ACC112 (cell line): ENCODE data around the gene PEF1.

Experiments
- H2AFZ ChIP-seq: fragments of 200-600 bp; sonication (generic); one replicate; pipeline ENCODE4 v1.6.0; 2017; ENCODE audit warnings: antibody characterized with exemption, low read length; ENCODE audit not compliant: unreplicated experiment
- H3K27ac ChIP-seq: fragments of 200-600 bp; sonication (generic); 2 replicates; pipeline ENCODE4 v1.5.1; 2014; ENCODE audit warnings: low read depth, mild to moderate bottlenecking, antibody characterized with exemption, low read length, moderate library complexity
- H3K27me3 ChIP-seq: fragments of 200-600 bp; sonication (generic); 2 replicates; pipeline ENCODE4 v1.6.1; 2014; ENCODE audit warnings: mild to moderate bottlenecking, antibody characterized with exemption, low read length, moderate library complexity, mixed read lengths; ENCODE audit not compliant: insufficient read depth
- H3K36me3 ChIP-seq: fragments of 200-600 bp; sonication (generic); 2 replicates; pipeline ENCODE4 v1.6.1; 2016; ENCODE audit warnings: mild to moderate bottlenecking, antibody characterized with exemption, low read length, moderate library complexity, mixed read lengths; ENCODE audit not compliant: insufficient read depth
- H3K4me1 ChIP-seq: fragments of 200-600 bp; sonication (generic); one replicate; pipeline ENCODE4 v1.6.1; 2016; ENCODE audit warnings: low read length, mixed read lengths; ENCODE audit not compliant: insufficient read depth, unreplicated experiment, control insufficient read depth
- H3K4me3 ChIP-seq: fragments of 200-600 bp; sonication (generic); 2 replicates; pipeline ENCODE4 v1.5.1; 2014; ENCODE audit warnings: mild to moderate bottlenecking, low read depth, low read length
- H3K79me2 ChIP-seq: fragments of 200-600 bp; sonication (generic); one replicate; pipeline ENCODE4 v1.6.0; 2016; ENCODE audit warnings: low read length; ENCODE audit not compliant: control insufficient read depth, unreplicated experiment, insufficient read depth

The PEF1 gene

GRCh38 chr1:31655756-31656155 is 11.1 kb upstream of the PEF1 start:
- Histone ChIP-seq H3K36me3 (no peaks in the 10 kb centered on the region; the same call in 1 of the 2 replicates), H3K4me1 (no peaks in the 10 kb centered on the region), H2AFZ (no peak overlapping the region), H3K79me2 (no peaks in the 10 kb centered on the region), H3K4me3 (no peak overlapping the region), H3K27ac (no peak overlapping the region), H3K27me3 (no peaks in the 10 kb centered on the region)

GRCh38 chr1:31655104-31655503 is 10.4 kb upstream of the PEF1 start:
- Histone ChIP-seq H3K4me3 (no peak overlapping the region), H3K27ac (no peak overlapping the region), H3K27me3 (no peaks in the 10 kb centered on the region), H3K79me2 (no peaks in the 10 kb centered on the region), H3K36me3 (no peaks in the 10 kb centered on the region; the same call in 1 of the 2 replicates), H2AFZ (no peak overlapping the region), H3K4me1 (no peaks in the 10 kb centered on the region)

- Histone ChIP-seq H3K4me3 (no peak overlapping the region), H3K36me3 (no peaks in the 10 kb centered on the region; the same call in 1 of the 2 replicates), H3K4me1 (no peaks in the 10 kb centered on the region), H3K27me3 (no peaks in the 10 kb centered on the region), H2AFZ (no peak overlapping the region), H3K27ac (no peak overlapping the region), H3K79me2 (no peaks in the 10 kb centered on the region)
Observed at GRCh38 chr1:31654474-31654776, 9.7 kb upstream of the PEF1 start.

GRCh38 chr1:31653717-31654473 is 9.2 kb upstream of the PEF1 start:
- no peak overlapping the region for H2AFZ ChIP-seq
- H3K36me3 ChIP-seq: no peaks in the 10 kb centered on the region; the same call in 1 of the 2 replicates
- no peaks in the 10 kb centered on the region for H3K27me3 ChIP-seq
- no peaks in the 10 kb centered on the region for H3K79me2 ChIP-seq
- no peak overlapping the region for H3K27ac ChIP-seq
- no peaks in the 10 kb centered on the region for H3K4me1 ChIP-seq
- H3K4me3 ChIP-seq: no peak overlapping the region

GRCh38 chr1:31652891-31653499 is 8.3 kb upstream of the PEF1 start:
- Histone ChIP-seq H3K4me3 (no peak overlapping the region), H3K36me3 (no peaks in the 10 kb centered on the region), H3K79me2 (no peaks in the 10 kb centered on the region), H2AFZ (no peak overlapping the region), H3K27ac (no peak overlapping the region), H3K4me1 (no peaks in the 10 kb centered on the region), H3K27me3 (no peaks in the 10 kb centered on the region)

GRCh38 chr1:31651766-31652165 is 7.1 kb upstream of the PEF1 start:
- no peak overlapping the region for H3K27ac ChIP-seq
- H2AFZ ChIP-seq: no peak overlapping the region
- H3K79me2 ChIP-seq: no peaks in the 10 kb centered on the region
- no peaks in the 10 kb centered on the region for H3K36me3 ChIP-seq
- no peak overlapping the region for H3K4me3 ChIP-seq
- no peaks in the 10 kb centered on the region for H3K4me1 ChIP-seq
- H3K27me3 ChIP-seq: no peaks in the 10 kb centered on the region

- no peaks in the 10 kb centered on the region for H3K79me2 ChIP-seq
- H2AFZ ChIP-seq: no peak overlapping the region
- H3K27me3 ChIP-seq: no peaks in the 10 kb centered on the region
- no peak overlapping the region for H3K4me3 ChIP-seq
- no peak overlapping the region for H3K27ac ChIP-seq
- H3K36me3 ChIP-seq: no peaks in the 10 kb centered on the region
- H3K4me1 ChIP-seq: no peaks in the 10 kb centered on the region
Observed at GRCh38 chr1:31651089-31651420, 6.4 kb upstream of the PEF1 start.

GRCh38 chr1:31650161-31651088 is 5.7 kb upstream of the PEF1 start:
- Histone ChIP-seq H3K79me2 (no peaks in the 10 kb centered on the region), H3K36me3 (no peaks in the 10 kb centered on the region), H3K27me3 (no peaks in the 10 kb centered on the region), H3K4me3 (no peak overlapping the region), H3K4me1 (peaks cover 5% of the 10 kb centered on the region), H2AFZ (no peak overlapping the region), H3K27ac (no peak overlapping the region)

GRCh38 chr1:31648641-31649357 is 4.1 kb upstream of the PEF1 start:
- Histone ChIP-seq H3K27ac (no peak overlapping the region), H3K27me3 (no peaks in the 10 kb centered on the region), H3K4me1 (peaks cover 6% of the 10 kb centered on the region), H3K36me3 (no peaks in the 10 kb centered on the region), H3K4me3 (no peak overlapping the region), H2AFZ (no peak overlapping the region), H3K79me2 (peaks cover 5% of the 10 kb centered on the region)

- no peak overlapping the region for H3K27ac ChIP-seq
- H3K36me3 ChIP-seq: no peaks in the 10 kb centered on the region
- H3K27me3 ChIP-seq: no peaks in the 10 kb centered on the region
- peaks cover 12% of the 10 kb centered on the region for H3K4me1 ChIP-seq
- H3K79me2 ChIP-seq: peaks cover 11% of the 10 kb centered on the region
- no peak overlapping the region for H3K4me3 ChIP-seq
- H2AFZ ChIP-seq: no peak overlapping the region
Observed at GRCh38 chr1:31648190-31648589, 3.5 kb upstream of the PEF1 start.
